Inferior parietal cortex (tissue), 1 donor: ENCODE data around the gene ASCC2.

Experiments
- DNase-seq: peaks from one replicate; pipeline ENCODE4 v3.0.0-alpha.2; 2016; ENCODE audit errors: extremely low spot score

The ASCC2 gene

GRCh38 chr22:29817724-29818123 is 20.4 kb downstream of the ASCC2 start:
- DNase-seq: no peak

GRCh38 chr22:29816980-29817379 is 21.1 kb downstream of the ASCC2 start:
- no peak for DNase-seq

GRCh38 chr22:29816539-29816938 is 21.5 kb downstream of the ASCC2 start:
- peak; percentile 61 for DNase-seq

GRCh38 chr22:29816128-29816527 is 21.9 kb downstream of the ASCC2 start:
- DNase-seq: no peak

- DNase-seq: no peak
These were observed 22.5 kb downstream of the ASCC2 start for GRCh38 chr22:29815580-29815979.

- DNase-seq: no peak
These were observed 24.1 kb downstream of the ASCC2 start for GRCh38 chr22:29814003-29814402.

GRCh38 chr22:29813563-29813962 is 24.5 kb downstream of the ASCC2 start:
- DNase-seq: no peak

GRCh38 chr22:29813126-29813525 is 24.9 kb downstream of the ASCC2 start:
- no peak for DNase-seq

GRCh38 chr22:29811377-29811776 is 26.7 kb downstream of the ASCC2 start:
- no peak for DNase-seq

GRCh38 chr22:29810216-29810615 is 27.9 kb downstream of the ASCC2 start:
- DNase-seq: no peak

- no peak for DNase-seq
These were observed 31.9 kb downstream of the ASCC2 start for GRCh38 chr22:29806196-29806595.

- DNase-seq: no peak
These were observed 33.1 kb downstream of the ASCC2 start for GRCh38 chr22:29804985-29805384.

GRCh38 chr22:29803190-29803589 is 34.9 kb downstream of the ASCC2 start:
- no peak for DNase-seq

- no peak for DNase-seq
These were observed 36.3 kb downstream of the ASCC2 start for GRCh38 chr22:29801796-29802195.

GRCh38 chr22:29801153-29801552 is 36.9 kb downstream of the ASCC2 start:
- DNase-seq: no peak

GRCh38 chr22:29799217-29799680 is 38.8 kb downstream of the ASCC2 start:
- DNase-seq: peak; percentile 38

- DNase-seq: no peak
These were observed 39.3 kb downstream of the ASCC2 start for GRCh38 chr22:29798801-29799200.

- DNase-seq: no peak
These were observed 39.8 kb downstream of the ASCC2 start for GRCh38 chr22:29798318-29798717.

- no peak for DNase-seq
These were observed 40.7 kb downstream of the ASCC2 start for GRCh38 chr22:29797351-29797750.

GRCh38 chr22:29795663-29796062 is 42.4 kb downstream of the ASCC2 start:
- no peak for DNase-seq

GRCh38 chr22:29793396-29793795 is 44.7 kb downstream of the ASCC2 start:
- DNase-seq: no peak

GRCh38 chr22:29790061-29790460 is 48.0 kb downstream of the ASCC2 start:
- no peak for DNase-seq

- no peak for DNase-seq
These were observed 49.5 kb downstream of the ASCC2 start for GRCh38 chr22:29788339-29789279.
